ENCODE results near the gene ENDOV.

Gene ENDOV

GRCh38 chr17:80389011-80389995 is 25.7 kb upstream of the ENDOV start:
- Histone ChIP-seq H3K36me3 (ENCODE audit: insufficient read depth, low read length) (peaks cover 96% of the 10 kb centered on the region), H3K9ac (ENCODE audit: low read depth, low read length) (no peak overlapping the region), H3K4me3 (ENCODE audit: low read depth in 1 of 2, low read length in 2 of 2) (no peak overlapping the region), H3K4me2 (ENCODE audit: insufficient read depth, low read length) (no peak overlapping the region), H4K20me1 (ENCODE audit: insufficient read depth, low read length) (no peaks in the 10 kb centered on the region; the same call in 1 of the 2 replicates), H3K79me2 (ENCODE audit: insufficient read depth, low read length) (no peaks in the 10 kb centered on the region), H3K4me1 (ENCODE audit: insufficient read depth, low read length) (no peaks in the 10 kb centered on the region), H2AFZ (ENCODE audit: low read depth, low read length) (no peak overlapping the region), H3K27ac (ENCODE audit: low read length) (no peak overlapping the region), H3K27me3 (ENCODE audit: insufficient read depth, low read length, poor library complexity) (no peaks in the 10 kb centered on the region), H3K9me3 (ENCODE audit: insufficient read depth, low read length, severe bottlenecking) (no peaks in the 10 kb centered on the region)
- TF ChIP-seq EZH2 (IDR thresholded peaks at IDR 0.05; ENCODE audit: borderline replicate concordance, low read depth, low read length, severe bottlenecking), result no peak
- TF ChIP-seq, protein P1, sequence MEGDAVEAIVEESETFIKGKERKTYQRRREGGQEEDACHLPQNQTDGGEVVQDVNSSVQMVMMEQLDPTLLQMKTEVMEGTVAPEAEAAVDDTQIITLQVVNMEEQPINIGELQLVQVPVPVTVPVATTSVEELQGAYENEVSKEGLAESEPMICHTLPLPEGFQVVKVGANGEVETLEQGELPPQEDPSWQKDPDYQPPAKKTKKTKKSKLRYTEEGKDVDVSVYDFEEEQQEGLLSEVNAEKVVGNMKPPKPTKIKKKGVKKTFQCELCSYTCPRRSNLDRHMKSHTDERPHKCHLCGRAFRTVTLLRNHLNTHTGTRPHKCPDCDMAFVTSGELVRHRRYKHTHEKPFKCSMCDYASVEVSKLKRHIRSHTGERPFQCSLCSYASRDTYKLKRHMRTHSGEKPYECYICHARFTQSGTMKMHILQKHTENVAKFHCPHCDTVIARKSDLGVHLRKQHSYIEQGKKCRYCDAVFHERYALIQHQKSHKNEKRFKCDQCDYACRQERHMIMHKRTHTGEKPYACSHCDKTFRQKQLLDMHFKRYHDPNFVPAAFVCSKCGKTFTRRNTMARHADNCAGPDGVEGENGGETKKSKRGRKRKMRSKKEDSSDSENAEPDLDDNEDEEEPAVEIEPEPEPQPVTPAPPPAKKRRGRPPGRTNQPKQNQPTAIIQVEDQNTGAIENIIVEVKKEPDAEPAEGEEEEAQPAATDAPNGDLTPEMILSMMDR (IDR thresholded peaks at IDR 0.05; ENCODE audit: borderline replicate concordance, extremely low read depth, low read length, poor library complexity, severe bottlenecking), result no peak
- peak; percentile 23; the same call in 1 of the 3 replicates for ATAC-seq (ENCODE audit: insufficient read depth, low read depth)
- no peak for DNase-seq

- Histone ChIP-seq H3K4me2 (ENCODE audit: insufficient read depth, low read length) (no peak overlapping the region), H3K4me1 (ENCODE audit: insufficient read depth, low read length) (no peaks in the 10 kb centered on the region), H3K79me2 (ENCODE audit: insufficient read depth, low read length) (no peaks in the 10 kb centered on the region), H3K27me3 (ENCODE audit: insufficient read depth, low read length, poor library complexity) (no peaks in the 10 kb centered on the region), H4K20me1 (ENCODE audit: insufficient read depth, low read length) (no peaks in the 10 kb centered on the region; the same call in 1 of the 2 replicates), H3K9ac (ENCODE audit: low read depth, low read length) (no peak overlapping the region), H3K27ac (ENCODE audit: low read length) (no peak overlapping the region), H3K36me3 (ENCODE audit: insufficient read depth, low read length) (peaks cover 67% of the 10 kb centered on the region), H3K9me3 (ENCODE audit: insufficient read depth, low read length, severe bottlenecking) (no peaks in the 10 kb centered on the region), H3K4me3 (ENCODE audit: low read depth in 1 of 2, low read length in 2 of 2) (no peak overlapping the region), H2AFZ (ENCODE audit: low read depth, low read length) (no peak overlapping the region)
- DNase-seq (no peak), ATAC-seq (ENCODE audit: insufficient read depth, low read depth) (no peak)
- no peak for TF ChIP-seq EZH2 (IDR thresholded peaks at IDR 0.05; ENCODE audit: borderline replicate concordance, low read depth, low read length, severe bottlenecking)
- TF ChIP-seq, protein P1 (IDR thresholded peaks at IDR 0.05; ENCODE audit: borderline replicate concordance, extremely low read depth, low read length, poor library complexity, severe bottlenecking), result no peak
These were observed 21.6 kb upstream of the ENDOV start for GRCh38 chr17:80393241-80393890.

- no peaks in the 10 kb centered on the region for H3K9me3 ChIP-seq (ENCODE audit: insufficient read depth, low read length, severe bottlenecking)
- no peak overlapping the region for H3K9ac ChIP-seq (ENCODE audit: low read depth, low read length)
- H3K4me2 ChIP-seq (ENCODE audit: insufficient read depth, low read length), result no peak overlapping the region
- no peaks in the 10 kb centered on the region for H3K79me2 ChIP-seq (ENCODE audit: insufficient read depth, low read length)
- no peaks in the 10 kb centered on the region for H3K4me1 ChIP-seq (ENCODE audit: insufficient read depth, low read length)
- H3K27me3 ChIP-seq (ENCODE audit: insufficient read depth, low read length, poor library complexity), result no peaks in the 10 kb centered on the region
- TF ChIP-seq, protein P1 (IDR thresholded peaks at IDR 0.05; ENCODE audit: borderline replicate concordance, extremely low read depth, low read length, poor library complexity, severe bottlenecking), result no peak
- no peak for TF ChIP-seq EZH2 (IDR thresholded peaks at IDR 0.05; ENCODE audit: borderline replicate concordance, low read depth, low read length, severe bottlenecking)
- DNase-seq (no peak), ATAC-seq (ENCODE audit: insufficient read depth, low read depth) (no peak)
- peaks cover 61% of the 10 kb centered on the region for H3K36me3 ChIP-seq (ENCODE audit: insufficient read depth, low read length)
- no peak overlapping the region for H3K4me3 ChIP-seq (ENCODE audit: low read depth in 1 of 2, low read length in 2 of 2)
- no peaks in the 10 kb centered on the region for H4K20me1 ChIP-seq (ENCODE audit: insufficient read depth, low read length)
- no peak overlapping the region for H2AFZ ChIP-seq (ENCODE audit: low read depth, low read length)
- H3K27ac ChIP-seq (ENCODE audit: low read length), result no peak overlapping the region
These were observed 21.0 kb upstream of the ENDOV start for GRCh38 chr17:80393961-80394360.

All from DND-41 (cell line).